ENCODE data around the gene SHISA2. TPM values are rescaled to one million over a fixed set of nuclear protein-coding genes. Genes with fewer than 3 reads are reported as not detected.

SHISA2 gene
- total RNA-seq, result 1.0 and 1.6 TPM in 2 replicates

DNA sequence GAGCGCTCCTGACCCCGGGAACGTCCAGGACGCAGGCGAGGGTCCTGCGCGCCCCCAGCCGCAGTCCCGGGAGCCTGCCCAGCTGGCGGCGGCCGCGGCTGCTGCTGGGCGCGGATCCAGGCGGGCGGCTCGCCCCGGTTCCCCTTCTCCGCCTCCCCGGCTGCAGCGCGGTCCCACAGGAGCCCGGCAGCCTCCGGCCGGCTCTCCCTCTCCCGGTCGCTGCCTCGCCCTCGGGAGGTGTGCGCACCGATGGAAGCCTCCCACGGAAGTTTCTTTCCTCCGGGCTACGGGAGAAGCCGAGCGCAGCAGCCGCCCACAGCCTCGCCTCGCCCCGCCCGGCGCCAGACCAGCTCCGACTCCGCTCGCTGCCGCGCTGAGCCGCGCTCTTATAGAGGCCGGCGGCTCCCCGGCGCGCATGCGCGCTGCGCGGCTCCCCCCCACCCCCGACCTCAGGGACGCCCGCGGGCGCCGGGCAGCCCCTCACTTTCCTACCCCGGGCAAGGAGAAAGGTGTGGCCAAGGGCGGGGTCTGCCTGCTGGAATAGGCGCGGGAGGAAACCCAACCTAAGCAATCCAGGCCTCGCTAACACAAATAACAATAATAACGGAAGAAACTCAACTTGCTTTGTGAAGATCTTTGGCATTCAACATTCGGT, at the start of gene SHISA2:
SHISA2 (minus strand) TSS at position 360 of the 655 bp plus-strand sequence. CDS start 1,041 bp downstream, outside the sequence.

Other genes with a start within 250 kb of the SHISA2 start
- gene RNF6, start 170.3 kb upstream of the SHISA2 start, total RNA-seq, result 44.8 and 51.8 TPM in 2 replicates
- gene CDK8, start 202.1 kb upstream of the SHISA2 start, total RNA-seq, result 16.1 and 17.2 TPM in 2 replicates

Data from articular chondrocyte of knee joint (primary cell).